CD4-positive, alpha-beta T cell treated with Interleukin-6 for 4 hours (primary cell): ENCODE measurements around the gene CNIH1.
"Not testable (repeated sequence)": the region's sequence is repeated elsewhere in the genome, so short reads cannot be mapped to it uniquely, and the experiment has no call there.

Experiments
- DNase-seq: peaks from one replicate; pipeline ENCODE4 v3.0.0-alpha.2; 2020; ENCODE audit warnings: mixed read lengths

The CNIH1 gene

DNA sequence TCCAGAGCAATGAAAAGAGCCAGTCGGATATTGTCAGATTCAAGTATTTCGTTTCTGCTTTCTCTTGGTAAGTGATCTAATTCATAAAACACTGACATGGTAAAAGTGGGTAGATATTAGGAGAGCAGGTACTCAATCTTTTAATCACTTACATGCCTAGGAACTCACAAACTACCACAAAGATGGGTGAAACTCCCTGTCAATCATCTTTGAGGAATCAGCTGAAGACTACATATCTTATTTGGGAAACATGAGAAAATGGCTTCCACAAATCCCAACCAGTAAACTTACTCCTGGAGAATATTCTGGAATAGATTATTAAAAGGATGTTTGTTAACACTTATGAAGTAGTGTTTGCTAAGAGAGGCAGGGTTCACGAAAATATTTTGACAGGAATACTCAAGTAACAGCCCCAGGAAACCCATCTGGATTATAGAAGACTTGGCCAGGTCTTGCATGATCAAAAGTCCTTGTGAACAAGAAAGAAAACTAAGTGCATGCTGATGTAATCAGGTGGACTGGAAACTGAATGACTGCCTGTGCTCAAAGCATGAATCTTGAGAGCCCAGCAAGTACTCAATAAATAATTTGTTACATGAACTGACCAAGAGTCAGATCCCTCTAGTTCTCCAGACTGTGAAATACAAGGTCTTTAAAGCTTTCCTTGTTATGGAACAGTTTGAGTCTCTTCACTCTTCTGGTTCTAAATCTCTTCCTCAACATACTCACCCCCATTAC, 15.5 kb downstream of the CNIH1 start:
- DNase-seq, result no peak

DNA sequence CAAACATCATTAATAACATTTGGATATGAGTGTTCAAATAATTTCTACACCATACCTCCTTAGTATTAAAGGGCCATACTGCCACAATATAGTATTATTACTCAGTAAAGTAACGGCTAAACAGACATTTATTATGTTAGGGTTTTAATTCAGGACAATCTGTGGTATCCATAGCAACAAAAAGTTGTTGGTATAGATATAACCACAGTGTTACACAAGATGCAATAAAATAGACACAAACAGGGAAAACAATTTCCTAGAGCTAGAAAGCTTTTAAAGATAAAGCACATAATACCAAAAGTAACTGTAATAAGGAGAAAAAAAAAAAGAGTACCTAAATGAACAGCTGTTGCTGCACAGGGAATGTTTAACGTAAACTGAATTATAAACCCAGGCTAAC, 16.1 kb downstream of the CNIH1 start:
- no peak for DNase-seq

- DNase-seq, result no peak
Measured at GRCh38 chr14:54424479-54424901, 16.7 kb downstream of the CNIH1 start.

- DNase-seq, result no peak
Measured at GRCh38 chr14:54423991-54424390, 17.2 kb downstream of the CNIH1 start.

DNA sequence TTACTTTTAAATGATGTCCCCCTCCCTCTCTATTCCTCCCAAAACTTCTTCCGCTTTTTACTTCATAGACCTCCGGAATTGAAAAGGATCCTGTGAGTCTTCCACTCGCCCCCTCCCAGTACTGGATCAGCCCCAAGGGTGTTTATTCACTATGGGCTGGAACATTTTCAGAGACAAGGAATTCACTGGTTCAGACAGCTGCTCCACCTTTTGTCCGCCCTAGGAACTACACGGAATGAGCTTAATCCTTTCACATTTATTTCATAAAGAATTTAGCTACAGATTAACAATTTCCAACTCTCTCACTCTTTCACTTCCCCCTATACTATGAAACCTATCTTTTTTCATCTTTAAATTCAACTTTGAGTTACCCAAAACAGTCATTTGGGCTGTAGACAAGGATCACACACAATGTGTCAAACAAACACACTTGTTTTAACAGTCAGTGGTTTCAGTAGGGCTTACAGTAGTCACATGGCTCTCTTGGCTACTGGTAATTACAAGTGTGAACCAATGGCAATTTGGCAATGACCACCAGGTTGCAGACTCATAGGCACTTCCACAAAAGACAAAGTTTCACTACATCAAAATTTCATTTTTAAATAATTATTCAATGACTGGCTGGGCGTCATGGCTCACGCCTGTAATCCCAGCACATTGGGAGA, 20.6 kb downstream of the CNIH1 start:
- DNase-seq, result peak; percentile 23

DNA sequence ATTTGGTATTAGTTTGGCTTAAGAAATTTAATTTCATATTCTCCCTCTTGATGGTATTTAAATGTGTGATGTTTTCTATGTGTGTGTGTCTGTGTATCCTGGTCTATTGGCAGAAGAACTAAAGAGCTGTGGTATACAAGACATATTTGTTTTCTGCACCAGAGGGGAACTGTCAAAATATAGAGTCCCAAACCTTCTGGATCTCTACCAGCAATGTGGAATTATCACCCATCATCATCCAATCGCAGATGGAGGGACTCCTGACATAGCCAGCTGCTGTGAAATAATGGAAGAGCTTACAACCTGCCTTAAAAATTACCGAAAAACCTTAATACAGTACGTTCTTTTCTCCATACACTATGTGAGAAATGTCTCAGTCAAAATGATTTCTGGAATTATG, 29.8 kb downstream of the CNIH1 start:
- no peak for DNase-seq

- DNase-seq, result no peak
Measured at GRCh38 chr14:54410215-54410614, 31.0 kb downstream of the CNIH1 start.

- DNase-seq, result not testable (repeated sequence)
Measured at GRCh38 chr14:54403401-54404005, 37.7 kb downstream of the CNIH1 start.

DNA sequence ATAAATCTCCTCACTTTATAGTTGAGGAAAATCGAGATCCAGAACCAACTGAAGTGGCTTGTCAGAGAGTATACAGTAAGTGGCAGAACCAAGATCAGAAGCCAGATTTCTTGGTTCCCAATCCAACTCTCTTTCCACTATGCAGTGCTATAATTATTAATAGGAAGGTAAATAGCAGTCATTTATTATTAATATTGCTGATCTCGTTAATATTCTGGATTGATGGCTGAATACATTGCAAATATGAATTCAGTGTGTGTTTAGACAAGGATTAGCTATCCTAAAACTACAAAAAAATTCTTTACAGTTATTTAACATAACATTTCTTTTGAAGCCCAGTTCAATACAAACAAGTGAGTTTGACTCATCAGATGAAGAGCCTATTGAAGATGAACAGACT, 41.6 kb downstream of the CNIH1 start:
- DNase-seq, result no peak

DNA sequence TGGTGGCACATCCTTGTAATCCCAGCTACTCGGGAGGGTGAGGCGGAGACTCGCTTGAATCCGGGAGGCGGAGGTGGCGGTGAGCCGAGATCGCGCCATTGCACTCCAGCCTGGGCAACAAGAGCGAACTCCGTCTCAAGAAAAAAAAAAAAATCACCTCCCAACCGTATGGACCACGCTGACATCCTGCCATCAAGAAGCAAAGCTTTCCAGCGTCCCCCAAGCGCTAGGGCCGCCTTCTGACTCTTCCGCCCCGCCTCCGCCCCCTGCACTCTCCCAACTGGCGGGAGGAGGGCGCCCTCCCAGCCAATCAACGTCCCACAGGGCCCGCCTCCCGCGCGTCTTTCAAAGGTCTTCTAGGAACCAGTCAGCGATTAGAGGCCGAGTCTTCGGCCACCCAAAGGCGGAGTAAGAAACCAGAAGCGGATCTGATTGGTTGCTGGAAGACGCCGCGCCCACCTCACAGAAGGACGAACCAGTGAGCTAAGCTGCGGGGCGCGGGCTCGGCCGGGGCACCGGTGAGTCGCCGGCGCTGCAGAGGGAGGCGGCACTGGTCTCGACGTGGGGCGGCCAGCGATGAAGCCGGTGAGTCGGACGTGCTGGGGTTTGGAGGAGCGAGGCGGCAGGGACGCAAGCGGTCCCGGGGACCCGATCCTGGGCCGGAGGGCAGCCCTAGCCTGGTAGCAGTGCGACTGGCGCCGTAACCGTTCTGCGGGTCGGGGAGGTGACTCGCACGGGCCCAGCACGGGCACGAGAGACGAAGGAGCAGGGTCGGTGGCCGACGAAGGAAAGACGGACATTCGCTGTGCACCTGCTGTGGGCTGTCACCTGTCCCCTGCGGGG, 44.5 kb downstream of the CNIH1 start, which contains the start of gene CDKN3:
CDKN3 (plus strand) TSS at position 515 of the 843 bp plus-strand sequence; CDS start at position 577, 62 bp downstream.
- DNase-seq, result peak; percentile 98

- no peak for DNase-seq
Measured at GRCh38 chr14:54396183-54396492, 45.0 kb downstream of the CNIH1 start.

DNA sequence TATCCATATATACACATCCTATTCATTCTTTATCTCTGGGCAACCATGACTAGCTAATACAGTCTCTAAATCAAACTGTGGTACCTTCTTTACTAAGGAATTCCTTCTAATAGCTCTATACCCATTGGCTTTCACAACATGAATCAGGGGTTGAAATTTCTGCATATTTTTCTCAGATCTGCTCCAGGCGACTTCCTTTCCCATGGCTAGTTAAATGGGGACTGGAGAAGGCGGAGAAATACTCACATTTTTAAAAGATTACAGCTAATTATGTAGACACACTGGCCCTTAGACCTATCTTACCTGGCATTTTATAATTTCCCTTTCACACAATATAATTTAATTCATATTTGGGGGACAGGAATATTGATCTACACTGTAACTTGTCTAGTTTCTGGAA, 45.5 kb downstream of the CNIH1 start:
- no peak for DNase-seq

DNA sequence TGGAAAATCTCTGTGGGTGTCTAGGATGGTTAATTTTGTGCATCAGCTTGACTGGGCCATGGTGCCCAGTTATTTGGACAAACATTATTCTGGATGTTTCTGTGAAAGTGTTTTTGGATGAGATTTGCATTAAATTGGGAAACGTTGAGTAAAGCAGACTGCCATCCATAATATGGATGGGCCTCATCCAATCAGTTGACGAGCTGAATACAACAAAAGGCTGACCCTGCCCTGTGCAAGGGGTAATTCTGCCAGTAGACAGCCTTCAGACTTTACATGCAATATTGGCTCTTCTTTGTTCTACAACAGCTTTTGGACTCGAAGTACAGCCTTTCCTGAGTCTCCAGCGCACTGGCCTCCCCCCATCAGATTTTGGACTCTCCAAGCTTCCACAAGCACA, 45.9 kb downstream of the CNIH1 start:
- no peak for DNase-seq

GRCh38 chr14:54394596-54394995, 46.6 kb downstream of the CNIH1 start:
- DNase-seq, result no peak

DNA sequence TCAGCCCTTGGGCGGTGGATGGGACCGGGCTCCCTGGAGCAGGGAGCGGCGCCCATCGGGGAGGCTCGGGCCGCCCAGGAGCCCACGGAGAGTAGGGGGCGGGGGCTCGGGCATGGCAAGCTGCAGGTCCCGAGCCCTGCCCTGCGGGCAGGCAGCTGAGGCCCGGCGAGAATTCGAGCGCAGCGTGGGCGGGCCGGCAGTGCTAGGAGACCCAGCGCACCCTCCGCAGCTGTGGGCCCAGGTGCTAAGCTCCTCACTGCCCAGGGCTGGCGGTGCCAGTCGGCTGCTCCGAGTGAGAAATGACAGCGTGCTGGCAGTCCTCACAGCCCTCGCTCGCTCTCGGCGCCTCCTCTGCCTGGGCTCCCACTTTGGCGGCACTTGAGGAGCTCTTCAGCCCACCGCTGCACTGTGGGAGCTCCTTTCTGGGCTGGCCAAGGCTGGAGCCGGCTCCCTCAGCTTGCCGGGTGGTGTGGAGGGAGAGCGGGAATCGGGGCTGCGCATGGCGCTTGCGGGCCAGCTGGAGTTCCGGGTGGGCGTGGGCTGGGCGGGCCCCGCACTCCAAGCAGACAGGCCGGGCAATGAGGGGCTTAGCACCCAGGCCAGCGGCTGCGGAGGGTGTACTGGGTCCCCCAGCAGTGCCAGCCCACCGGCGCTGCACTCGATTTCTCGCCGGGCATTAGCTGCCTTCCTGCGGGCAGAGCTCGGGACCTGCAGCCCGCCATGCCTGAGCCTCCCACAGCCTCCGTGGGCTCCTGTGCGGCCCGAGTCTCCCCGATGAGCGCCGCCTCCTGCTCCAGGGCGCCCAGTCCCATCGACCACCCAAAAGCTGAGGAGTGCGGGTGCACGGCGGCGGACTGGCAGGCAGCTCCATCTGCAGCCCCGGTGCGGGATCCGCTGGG, 47.9 kb downstream of the CNIH1 start:
- DNase-seq, result not testable (repeated sequence)

DNA sequence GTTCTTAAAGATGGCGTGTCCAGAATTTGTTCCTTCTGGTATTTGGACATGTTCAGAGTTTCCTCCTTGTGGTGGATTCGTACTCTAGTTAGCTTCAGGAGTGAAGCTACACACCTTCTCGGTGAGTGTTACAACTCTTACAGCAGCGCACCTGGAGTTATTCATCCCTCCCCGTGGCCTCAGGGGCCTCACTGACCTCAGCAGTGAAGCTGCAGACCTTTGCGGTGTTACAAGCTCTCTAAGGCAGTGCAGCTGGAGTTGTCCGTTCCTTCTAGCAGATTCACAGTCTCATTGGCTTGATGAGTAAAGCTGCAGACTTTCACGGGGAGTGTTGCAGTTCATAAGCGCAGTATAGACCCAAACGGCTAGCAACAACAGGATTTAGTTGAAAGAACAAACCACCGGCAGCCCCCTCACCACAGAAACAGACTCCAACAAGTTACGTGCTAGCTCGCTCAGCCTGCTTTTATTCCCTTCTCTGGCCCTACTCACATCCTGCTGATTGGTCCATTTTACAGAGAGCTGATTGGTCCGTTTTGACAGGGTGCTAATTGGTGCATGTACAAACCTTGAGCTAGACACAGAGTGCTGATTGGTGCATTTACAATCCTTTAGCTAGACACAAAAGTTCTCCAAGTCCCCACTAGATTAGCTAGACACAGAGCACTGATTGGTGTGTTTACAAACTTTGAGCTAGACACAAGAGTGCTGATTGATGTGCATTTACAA, 48.9 kb downstream of the CNIH1 start:
- DNase-seq, result no peak

DNA sequence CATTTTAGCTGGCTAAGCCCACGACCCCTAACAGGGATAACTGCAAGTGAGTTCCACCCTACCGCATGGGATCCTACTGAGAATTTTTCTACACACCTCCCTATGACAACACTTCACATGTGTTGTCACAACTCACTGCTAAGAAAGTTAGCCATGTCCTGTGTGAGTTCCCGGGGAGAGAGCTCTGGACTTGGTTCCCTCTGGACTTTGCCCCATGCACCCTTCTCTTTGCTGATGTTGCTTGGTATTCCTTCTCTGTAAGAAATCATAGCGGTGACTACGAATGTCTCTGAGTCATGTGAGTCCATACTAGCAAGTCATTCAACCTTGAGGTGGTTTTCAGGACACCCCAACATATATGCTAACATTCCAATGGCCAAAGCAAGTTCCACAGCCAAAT, 53.8 kb downstream of the CNIH1 start:
- no peak for DNase-seq

- no peak for DNase-seq
Measured at GRCh38 chr14:54385556-54385955, 55.6 kb downstream of the CNIH1 start.

GRCh38 chr14:54383835-54384234, 57.3 kb downstream of the CNIH1 start:
- no peak for DNase-seq

GRCh38 chr14:54381821-54382220, 59.4 kb downstream of the CNIH1 start:
- DNase-seq, result no peak

DNA sequence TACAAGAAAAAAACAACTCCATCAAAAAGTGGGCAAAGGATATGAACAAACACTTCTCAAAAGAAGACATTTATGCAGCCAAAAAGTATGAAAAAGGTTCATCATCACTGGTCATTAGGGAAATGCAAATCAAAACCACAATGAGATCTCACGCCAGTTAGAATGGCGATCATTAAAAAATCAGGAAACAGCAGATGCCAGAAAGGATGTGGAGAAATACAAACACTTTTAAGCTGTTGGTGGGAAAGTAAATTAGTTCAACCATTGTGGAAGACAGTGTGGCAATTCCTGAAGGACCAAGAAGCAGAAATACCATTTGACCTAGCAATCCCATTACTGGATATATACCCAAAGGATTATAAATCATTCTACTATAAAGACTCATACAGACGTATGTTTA, 60.6 kb downstream of the CNIH1 start:
- not testable (repeated sequence) for DNase-seq
